Measurements from ENCODE around the gene P2RX3. TPM values are rescaled to one million over a fixed set of nuclear protein-coding genes. Genes with fewer than 3 reads are reported as not detected.

The P2RX3 gene
- total RNA-seq, 4 donors from 2014 or later, result not detected

- DNase-seq, result no peak
- Histone ChIP-seq H3K27me3 (no peaks in the 10 kb centered on the region), H3K27ac (peak overlapping the region; percentile 92 to 99 (median 98)), H3K4me1 (peaks cover 67 to 70% of the 10 kb centered on the region in 2 donors), H3K36me3 (peaks cover 4 to 53% of the 10 kb centered on the region in 2 donors), H3K4me3 (peak overlapping the region; percentile 5 to 82 (median 32)), H3K9me3 (no peaks in the 10 kb centered on the region)
- in situ Hi-C loops (cut with MboI; ENCODE audit: low sequenced_read_pairs in 4 of 4) (no loop called here), intact Hi-C loops (cut with DNase I; ENCODE audit: low total_unique reads) (no loop called here)
- no peak for TF ChIP-seq CTCF (IDR thresholded peaks at IDR 0.05 in 4 of 5, conservative IDR thresholded peaks at IDR 0.05 in 1 of 5)
- no peak for TF ChIP-seq POLR2A (IDR thresholded peaks at IDR 0.05)
- no peak for ATAC-seq
Observed at GRCh38 chr11:57306161-57306876, 31.8 kb upstream of the P2RX3 start.

- intact Hi-C loops (cut with DNase I; ENCODE audit: low total_unique reads), result no loop called here
- in situ Hi-C loops (cut with MboI; ENCODE audit: low sequenced_read_pairs in 4 of 4), result no loop called here
- Histone ChIP-seq H3K4me1 (peaks cover 73 to 76% of the 10 kb centered on the region in 2 donors), H3K4me3 (peak overlapping the region; percentile 33 to 82 (median 58)), H3K27ac (peak overlapping the region; percentile 92 to 99 (median 98)), H3K36me3 (peaks cover 3 to 46% of the 10 kb centered on the region in 2 donors), H3K9me3 (no peaks in the 10 kb centered on the region), H3K27me3 (no peaks in the 10 kb centered on the region)
- no peak for DNase-seq
- TF ChIP-seq CTCF (IDR thresholded peaks at IDR 0.05 in 4 of 5, conservative IDR thresholded peaks at IDR 0.05 in 1 of 5), result no peak
- TF ChIP-seq POLR2A (IDR thresholded peaks at IDR 0.05), result no peak
- no peak for ATAC-seq
Observed at GRCh38 chr11:57306940-57307565, 31.1 kb upstream of the P2RX3 start.

- peaks cover 81 to 83% of the 10 kb centered on the region in 2 donors for H3K4me1 ChIP-seq
- no peaks in the 10 kb centered on the region for H3K27me3 ChIP-seq
- TF ChIP-seq CTCF (IDR thresholded peaks at IDR 0.05 in 4 of 5, conservative IDR thresholded peaks at IDR 0.05 in 1 of 5) (no peak), POLR2A (IDR thresholded peaks at IDR 0.05) (no peak)
- no peaks in the 10 kb centered on the region for H3K9me3 ChIP-seq
- H3K4me3 ChIP-seq, result peak overlapping the region; percentile 33 to 82 (median 58)
- peak overlapping the region; percentile 92 to 99 (median 98) for H3K27ac ChIP-seq
- no peak for ATAC-seq
- intact Hi-C loops (cut with DNase I; ENCODE audit: low total_unique reads) (no loop called here), in situ Hi-C loops (cut with MboI; ENCODE audit: low sequenced_read_pairs in 4 of 4) (no loop called here)
- peak in 1 of 2 donors; percentile 16 for DNase-seq
- H3K36me3 ChIP-seq, result peaks cover 0 to 43% of the 10 kb centered on the region in 2 donors
Observed at GRCh38 chr11:57307666-57308270, 30.4 kb upstream of the P2RX3 start.

GRCh38 chr11:57308426-57309060, 29.6 kb upstream of the P2RX3 start:
- Histone ChIP-seq H3K9me3 (no peaks in the 10 kb centered on the region), H3K4me1 (peaks cover 84 to 87% of the 10 kb centered on the region in 2 donors), H3K27ac (peak overlapping the region; percentile 92 to 99 (median 98)), H3K36me3 (peaks cover 0 to 43% of the 10 kb centered on the region in 2 donors), H3K4me3 (peak overlapping the region; percentile 33 to 82 (median 58)), H3K27me3 (no peaks in the 10 kb centered on the region)
- TF ChIP-seq CTCF (IDR thresholded peaks at IDR 0.05 in 4 of 5, conservative IDR thresholded peaks at IDR 0.05 in 1 of 5) (no peak), POLR2A (IDR thresholded peaks at IDR 0.05) (no peak)
- DNase-seq (peak in 1 of 2 donors; percentile 28), ATAC-seq (no peak)
- intact Hi-C loops (cut with DNase I; ENCODE audit: low total_unique reads) (no loop called here), in situ Hi-C loops (cut with MboI; ENCODE audit: low sequenced_read_pairs in 4 of 4) (no loop called here)

Data from gastrocnemius medialis (tissue), 4 donors.